Neuronal stem cell (in vitro differentiated cells): ENCODE data around the gene LRP10.

Experiments used
- DNase-seq: peaks from one replicate; pipeline ENCODE4 v3.0.0-alpha.2; 2013; ENCODE audit warnings: low spot score
- H2AFZ ChIP-seq: one replicate; pipeline ENCODE4 v1.6.1; 2013; ENCODE audit warnings: mild to moderate bottlenecking, low read length, inconsistent platforms
- H2AK5ac ChIP-seq: 2 replicates; pipeline ENCODE4 v1.6.1; 2013; ENCODE audit warnings: low read depth, mild to moderate bottlenecking, inconsistent platforms, low read length, moderate library complexity, mixed read lengths
- H2BK120ac ChIP-seq: 2 replicates; pipeline ENCODE4 v1.6.1; 2013; ENCODE audit warnings: low read depth, mild to moderate bottlenecking, inconsistent platforms, low read length, moderate library complexity, mixed read lengths
- H2BK12ac ChIP-seq: one replicate; pipeline ENCODE4 v1.6.1; 2013; ENCODE audit warnings: low read length, inconsistent platforms
- H2BK15ac ChIP-seq: 2 replicates; pipeline ENCODE4 v1.6.1; 2013; ENCODE audit warnings: mild to moderate bottlenecking, low read length, inconsistent platforms, mixed read lengths
- H2BK5ac ChIP-seq: one replicate; pipeline ENCODE4 v1.6.1; 2013; ENCODE audit warnings: inconsistent platforms, mild to moderate bottlenecking, low read length, moderate library complexity
- H3K14ac ChIP-seq: one replicate; pipeline ENCODE4 v1.6.1; 2013; ENCODE audit warnings: low read length, inconsistent platforms
- H3K18ac ChIP-seq: 2 replicates; pipeline ENCODE4 v1.6.1; 2013; ENCODE audit warnings: low read length, inconsistent platforms
- H3K23ac ChIP-seq: 2 replicates; pipeline ENCODE4 v1.6.1; 2013; ENCODE audit warnings: low read depth, mild to moderate bottlenecking, mixed read lengths, low read length, inconsistent platforms; ENCODE audit not compliant: poor library complexity
- H3K27ac ChIP-seq: replicated peaks from 3 replicates; pipeline ENCODE4 v1.5.1; 2013; ENCODE audit warnings: low read length, inconsistent platforms
- H3K27me3 ChIP-seq, 3 experiments: 2 replicates each; pipeline ENCODE4 v1.6.1; 2013; ENCODE audit warnings: low read length in 3 of 3, mild to moderate bottlenecking in 2 of 3, inconsistent platforms in 1 of 3, low read depth in 1 of 3, mixed read lengths in 1 of 3, moderate library complexity in 1 of 3; ENCODE audit not compliant: control insufficient read depth in 3 of 3, insufficient read depth in 3 of 3
- H3K36me3 ChIP-seq, 2 donors: replicated peaks in 1 of 2; 2 replicates each; pipeline ENCODE4 v1.6.1; 2013; ENCODE audit warnings: low read length in 2 of 2; ENCODE audit not compliant: control insufficient read depth in 2 of 2, insufficient read depth in 2 of 2
- H3K4ac ChIP-seq: 2 replicates; pipeline ENCODE4 v1.6.1; 2013; ENCODE audit warnings: inconsistent platforms, mild to moderate bottlenecking, low read length, moderate library complexity
- H3K4me1 ChIP-seq, 2 donors: 1 replicate in 1 of 2; 2 replicates in 1 of 2; pipeline ENCODE4 v1.6.1; 2013; ENCODE audit warnings: low read length in 2 of 2, low read depth in 1 of 2; ENCODE audit not compliant: control insufficient read depth in 2 of 2, insufficient read depth in 1 of 2
- H3K4me2 ChIP-seq: one replicate; pipeline ENCODE4 v1.6.1; 2013; ENCODE audit warnings: mild to moderate bottlenecking, low read length, inconsistent platforms; ENCODE audit not compliant: insufficient read depth, poor library complexity, severe bottlenecking
- H3K4me3 ChIP-seq, 2 donors: 2 replicates each; pipeline ENCODE4 v1.5.1; 2013; ENCODE audit warnings: low read length in 2 of 2, mild to moderate bottlenecking in 2 of 2, inconsistent platforms in 1 of 2, moderate library complexity in 1 of 2
- H3K79me1 ChIP-seq: one replicate; pipeline ENCODE4 v1.6.1; 2013; ENCODE audit warnings: low read depth, mild to moderate bottlenecking, inconsistent platforms, low read length, moderate library complexity
- H3K9ac ChIP-seq: one replicate; pipeline ENCODE4 v1.6.1; 2013; ENCODE audit warnings: mild to moderate bottlenecking, low read depth, low read length, inconsistent platforms; ENCODE audit not compliant: poor library complexity
- H3K9me3 ChIP-seq, 2 donors: replicated peaks in 1 of 2; 2 replicates each; pipeline versions ENCODE3 to v1.6.1; 2013; ENCODE audit warnings: low read length in 2 of 2, mild to moderate bottlenecking in 2 of 2, inconsistent platforms in 1 of 2, low read depth in 1 of 2, mixed read lengths in 1 of 2, moderate library complexity in 1 of 2; ENCODE audit not compliant: control insufficient read depth in 2 of 2, insufficient read depth in 1 of 2
- H4K8ac ChIP-seq: one replicate; pipeline ENCODE4 v1.6.1; 2013; ENCODE audit warnings: low read depth, mild to moderate bottlenecking, inconsistent platforms, low read length, moderate library complexity
- H4K91ac ChIP-seq: one replicate; pipeline ENCODE4 v1.6.1; 2013; ENCODE audit warnings: low read length, low read depth, mild to moderate bottlenecking, inconsistent platforms; ENCODE audit not compliant: poor library complexity
- WGBS, 2 donors: extraction: QIAGEN DNeasy Blood & Tissue Kit; methylation state at CpG; one replicate each; pipeline ENCODE4 v1.1.7; 2013; ENCODE audit warnings: missing lambda C conversion rate in 2 of 2, mixed read lengths in 1 of 2; ENCODE audit not compliant: insufficient read length in 2 of 2, insufficient replicate concordance in 1 of 2; ENCODE audit errors: extremely low coverage in 2 of 2; 5-methylcytosine and 5-hydroxymethylcytosine counted together

Gene LRP10

DNA sequence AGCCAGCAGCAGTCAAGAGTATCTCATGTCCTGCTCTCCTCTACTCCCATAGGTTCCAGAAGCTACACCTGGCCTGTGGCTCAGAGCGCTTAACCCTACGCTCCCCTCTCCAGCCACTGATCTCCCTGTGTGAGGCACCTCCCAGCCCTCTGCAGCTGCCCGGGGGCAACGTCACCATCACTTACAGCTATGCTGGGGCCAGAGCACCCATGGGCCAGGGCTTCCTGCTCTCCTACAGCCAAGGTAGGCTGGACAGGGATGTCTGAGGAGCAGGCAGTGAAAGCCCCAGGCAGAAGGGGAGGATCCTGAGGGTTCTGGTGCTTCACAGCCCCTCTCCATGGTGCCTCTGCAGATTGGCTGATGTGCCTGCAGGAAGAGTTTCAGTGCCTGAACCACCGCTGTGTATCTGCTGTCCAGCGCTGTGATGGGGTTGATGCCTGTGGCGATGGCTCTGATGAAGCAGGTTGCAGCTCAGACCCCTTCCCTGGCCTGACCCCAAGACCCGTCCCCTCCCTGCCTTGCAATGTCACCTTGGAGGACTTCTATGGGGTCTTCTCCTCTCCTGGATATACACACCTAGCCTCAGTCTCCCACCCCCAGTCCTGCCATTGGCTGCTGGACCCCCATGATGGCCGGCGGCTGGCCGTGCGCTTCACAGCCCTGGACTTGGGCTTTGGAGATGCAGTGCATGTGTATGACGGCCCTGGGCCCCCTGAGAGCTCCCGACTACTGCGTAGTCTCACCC lies 3.6 kb downstream of the LRP10 start:
- DNase-seq, result no peak
- H3K27ac ChIP-seq, result no peak overlapping the region
- no peak overlapping the region for H2BK120ac ChIP-seq
- no peak overlapping the region for H4K8ac ChIP-seq
- WGBS, 2 donors, result no CpG with 5 or more reads among the region's 15 CpGs
- no peak overlapping the region for H3K9ac ChIP-seq
- no peak overlapping the region for H2AFZ ChIP-seq
- peaks cover 8 to 29% of the 10 kb centered on the region in 2 donors for H3K36me3 ChIP-seq
- H2BK15ac ChIP-seq, result no peak overlapping the region
- H2AK5ac ChIP-seq, result no peak overlapping the region
- no peak overlapping the region for H2BK5ac ChIP-seq
- H4K91ac ChIP-seq, result no peak overlapping the region
- H3K79me1 ChIP-seq, result no peaks in the 10 kb centered on the region
- H3K4me2 ChIP-seq, result no peak overlapping the region
- no peak overlapping the region for H3K14ac ChIP-seq
- H3K4ac ChIP-seq, result peak overlapping the region; percentile 2
- H3K18ac ChIP-seq, result no peak overlapping the region
- H3K4me3 ChIP-seq, result peak overlapping the region in 1 of 2 donors; percentile 53
- no peaks in the 10 kb centered on the region for H3K9me3 ChIP-seq
- no peak overlapping the region for H2BK12ac ChIP-seq
- H3K4me1 ChIP-seq, result peaks cover 1 to 2% of the 10 kb centered on the region in 2 donors
- peak overlapping the region; percentile 71 for H3K23ac ChIP-seq
- H3K27me3 ChIP-seq, result no peaks in the 10 kb centered on the region

- Histone ChIP-seq H4K8ac (no peak overlapping the region), H2BK5ac (no peak overlapping the region), H3K4me2 (no peak overlapping the region), H3K4me3 (peak overlapping the region in 1 of 2 donors; percentile 30), H3K23ac (no peak overlapping the region), H2BK120ac (no peak overlapping the region), H3K9me3 (no peaks in the 10 kb centered on the region), H2AK5ac (no peak overlapping the region), H3K4me1 (peaks cover 1 to 2% of the 10 kb centered on the region in 2 donors), H3K27ac (no peak overlapping the region), H2BK15ac (no peak overlapping the region), H3K79me1 (no peaks in the 10 kb centered on the region), H3K18ac (peak overlapping the region; percentile 27), H4K91ac (no peak overlapping the region), H3K9ac (peak overlapping the region; percentile 57), H3K14ac (peak overlapping the region; percentile 1), H2AFZ (no peak overlapping the region), H3K27me3 (no peaks in the 10 kb centered on the region), H3K36me3 (peaks cover 8 to 29% of the 10 kb centered on the region in 2 donors), H2BK12ac (no peak overlapping the region), H3K4ac (no peak overlapping the region)
- WGBS, 2 donors, result no CpG with 5 or more reads among the region's 20 CpGs
- DNase-seq, result no peak
Measured at GRCh38 chr14:22875748-22876319, 4.3 kb downstream of the LRP10 start.

- H3K9me3 ChIP-seq, result no peaks in the 10 kb centered on the region
- H4K8ac ChIP-seq, result no peak overlapping the region
- no peaks in the 10 kb centered on the region for H3K79me1 ChIP-seq
- H2BK15ac ChIP-seq, result no peak overlapping the region
- H3K18ac ChIP-seq, result no peak overlapping the region
- WGBS, 2 donors, result no CpG with 5 or more reads among the region's 22 CpGs
- H3K4me1 ChIP-seq, result peaks cover under 1 to 3% of the 10 kb centered on the region in 2 donors
- H2AFZ ChIP-seq, result no peak overlapping the region
- H3K23ac ChIP-seq, result no peak overlapping the region
- peaks cover 8 to 29% of the 10 kb centered on the region in 2 donors for H3K36me3 ChIP-seq
- H2AK5ac ChIP-seq, result no peak overlapping the region
- DNase-seq, result no peak
- H3K4ac ChIP-seq, result no peak overlapping the region
- H3K4me3 ChIP-seq, result no peak overlapping the region
- no peak overlapping the region for H3K9ac ChIP-seq
- no peak overlapping the region for H2BK12ac ChIP-seq
- no peak overlapping the region for H2BK5ac ChIP-seq
- no peak overlapping the region for H3K27ac ChIP-seq
- no peak overlapping the region for H3K4me2 ChIP-seq
- H3K14ac ChIP-seq, result no peak overlapping the region
- H2BK120ac ChIP-seq, result no peak overlapping the region
- H3K27me3 ChIP-seq, result no peaks in the 10 kb centered on the region
- H4K91ac ChIP-seq, result no peak overlapping the region
Measured at GRCh38 chr14:22877000-22877501, 5.5 kb downstream of the LRP10 start.
